HG03108 (cell line): ENCODE data around the gene LRRC42.

Experiments used
- ATAC-seq: cut with Tn5 transposase; IDR thresholded peaks from one replicate; pipeline ENCODE4 v1.9.1; 2021; ENCODE audit warnings: moderate library complexity; ENCODE audit not compliant: unreplicated experiment

LRRC42 gene

GRCh38 chr1:53942127-53942957 is 3.8 kb upstream of the LRRC42 start:
- ATAC-seq, result no peak

DNA sequence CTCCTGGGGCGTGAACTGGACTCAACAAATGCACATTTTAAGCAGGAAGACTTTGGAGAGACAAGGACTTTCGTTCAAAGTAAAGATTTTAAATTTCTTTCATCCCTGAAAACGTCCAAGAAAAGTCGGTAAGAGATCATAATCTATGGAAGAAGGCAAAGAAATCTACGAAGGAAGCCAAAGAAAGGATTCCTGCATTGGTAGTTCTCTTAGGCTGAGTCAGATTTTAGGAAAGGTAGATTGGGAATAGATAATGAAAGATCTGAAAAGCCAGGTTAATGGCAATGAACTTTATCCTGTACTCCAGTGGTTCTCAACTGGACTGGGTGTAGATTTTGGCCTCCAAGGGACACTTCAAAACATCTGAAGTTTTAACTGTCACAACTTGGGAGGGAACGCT is 3.1 kb upstream of the LRRC42 start:
- ATAC-seq, result no peak

GRCh38 chr1:53943490-53944043 is 2.6 kb upstream of the LRRC42 start:
- ATAC-seq, result no peak

GRCh38 chr1:53944469-53945182 is 1.5 kb upstream of the LRRC42 start:
- no peak for ATAC-seq

- ATAC-seq, result no peak
Measured at GRCh38 chr1:53945183-53945432, 1.0 kb upstream of the LRRC42 start.

DNA sequence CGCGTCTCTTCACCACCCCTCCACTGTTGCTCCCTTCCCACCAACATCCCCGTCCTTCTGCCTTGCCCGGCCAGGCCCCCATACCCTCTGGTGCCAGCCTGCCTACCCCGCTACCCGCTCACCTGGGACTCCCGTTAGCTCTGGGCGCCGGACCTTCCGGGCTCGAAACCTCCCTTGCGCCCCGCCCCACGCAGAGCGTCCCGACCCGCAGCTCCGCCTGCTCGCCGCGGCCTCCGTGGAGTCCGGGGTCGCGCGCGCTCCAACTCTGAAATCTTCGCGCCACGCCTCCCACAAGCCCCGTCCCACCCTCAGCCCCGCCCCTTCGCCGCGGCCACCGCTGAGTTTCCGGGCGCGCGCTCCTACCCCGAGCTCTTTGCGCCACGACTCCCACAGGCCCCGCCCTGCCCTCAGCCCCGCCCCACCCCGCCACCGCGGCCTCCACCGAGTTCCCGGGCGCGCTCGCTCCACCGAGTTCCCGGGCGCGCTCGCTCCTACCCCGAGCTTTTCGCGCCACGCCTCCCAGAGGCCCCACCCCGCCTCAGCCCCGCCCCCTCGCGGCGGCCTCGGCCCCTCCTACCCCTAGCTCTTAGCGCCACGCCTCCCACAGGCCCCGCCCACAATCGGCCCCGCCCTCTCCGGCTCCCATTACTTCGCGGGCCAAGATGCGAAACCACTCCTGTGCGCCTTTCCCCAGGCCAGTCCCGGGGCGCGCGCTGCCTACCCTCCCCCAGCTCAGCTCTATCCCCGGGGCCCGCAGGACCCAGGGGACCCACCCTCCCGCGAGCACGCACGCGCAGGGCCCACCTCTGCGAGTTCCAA is 508 bp upstream of the LRRC42 start, which contains the start of gene IFT25:
TSS of gene IFT25 (minus strand) at position 267 of the 819 bp plus-strand sequence. CDS start 5,617 bp downstream, outside the sequence.
- ATAC-seq, result peak; percentile 64

DNA sequence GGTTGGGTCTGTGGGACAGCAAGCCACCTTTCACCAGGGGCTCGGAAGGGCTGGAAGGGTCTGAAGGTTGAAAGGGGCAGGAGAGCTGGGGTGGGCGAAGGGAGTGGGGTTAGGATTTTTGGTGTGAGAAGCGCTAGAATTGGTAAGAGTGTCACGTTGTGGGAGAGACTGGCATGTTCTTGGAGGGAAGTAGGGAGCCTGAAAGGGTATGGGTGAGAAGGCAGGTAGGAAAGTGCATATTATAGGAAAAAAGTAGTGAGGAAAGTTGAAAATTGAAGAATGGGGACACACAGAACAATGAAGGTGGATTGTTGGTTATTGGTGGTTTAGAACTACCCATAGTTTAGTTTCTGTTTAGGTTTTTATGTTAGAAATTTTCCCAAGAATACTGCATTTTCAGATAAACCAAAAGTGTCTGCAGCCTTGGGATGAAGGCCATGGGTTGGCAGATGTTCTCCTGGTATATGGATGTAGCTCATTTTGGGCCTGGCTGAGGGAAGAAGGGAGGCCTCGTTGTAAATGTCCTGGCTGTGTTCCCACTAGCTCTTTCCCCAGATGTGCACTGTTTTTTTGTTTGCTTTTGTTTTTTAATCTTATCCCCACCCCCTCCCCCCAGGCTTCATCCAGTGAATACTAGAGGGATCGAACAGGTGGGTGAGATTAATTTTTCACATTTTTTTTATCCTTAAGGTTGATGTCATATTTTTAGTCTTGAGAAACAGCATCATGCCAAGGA is 1.2 kb downstream of the LRRC42 start:
- no peak for ATAC-seq

GRCh38 chr1:53948291-53948690 is 2.1 kb downstream of the LRRC42 start:
- no peak for ATAC-seq

DNA sequence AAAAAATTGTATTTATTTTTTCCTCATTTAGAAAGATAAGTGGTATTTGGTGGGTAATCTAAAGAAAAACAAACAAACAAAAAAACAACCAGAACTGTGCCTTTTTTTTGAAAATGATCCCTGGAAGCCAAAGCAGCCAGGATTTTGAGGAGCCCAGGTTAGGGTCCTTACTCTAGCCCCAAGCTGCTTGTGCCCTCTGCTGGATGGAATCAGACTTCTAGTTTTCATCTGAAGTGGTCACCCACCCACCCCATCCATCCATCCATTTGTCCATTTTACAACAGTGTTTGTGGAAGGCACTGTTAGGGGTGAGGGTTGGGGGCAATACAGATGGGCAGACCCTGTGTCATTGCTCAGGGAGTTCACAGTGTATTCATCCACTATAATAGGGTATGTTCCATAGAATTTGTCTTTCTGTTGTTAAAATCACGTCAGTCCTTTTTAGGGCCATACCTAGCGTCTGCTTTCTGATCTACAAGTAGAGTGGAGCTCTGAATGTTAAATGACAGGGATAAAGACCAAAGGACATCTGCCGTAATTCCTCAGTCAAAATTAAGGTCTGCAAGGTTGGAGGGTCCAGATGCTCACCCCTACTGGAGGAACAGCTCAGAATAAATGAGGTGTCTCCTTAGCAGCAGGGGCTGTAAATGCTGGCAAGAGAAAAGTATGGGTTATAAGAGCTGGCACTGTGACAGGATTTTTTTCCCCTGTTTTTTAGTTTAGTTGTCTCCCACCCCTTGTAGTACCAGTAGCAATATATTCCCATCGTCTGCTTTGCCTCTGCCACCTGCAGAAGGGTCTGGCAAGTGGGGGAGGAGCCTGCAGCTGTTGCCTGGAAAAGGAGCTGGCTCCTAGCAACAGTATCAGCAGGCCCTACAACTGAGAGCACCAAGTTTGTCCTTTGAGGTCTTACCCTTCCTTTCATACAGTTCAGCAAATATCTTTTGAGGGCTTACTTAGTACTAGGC is 3.2 kb downstream of the LRRC42 start:
- no peak for ATAC-seq

DNA sequence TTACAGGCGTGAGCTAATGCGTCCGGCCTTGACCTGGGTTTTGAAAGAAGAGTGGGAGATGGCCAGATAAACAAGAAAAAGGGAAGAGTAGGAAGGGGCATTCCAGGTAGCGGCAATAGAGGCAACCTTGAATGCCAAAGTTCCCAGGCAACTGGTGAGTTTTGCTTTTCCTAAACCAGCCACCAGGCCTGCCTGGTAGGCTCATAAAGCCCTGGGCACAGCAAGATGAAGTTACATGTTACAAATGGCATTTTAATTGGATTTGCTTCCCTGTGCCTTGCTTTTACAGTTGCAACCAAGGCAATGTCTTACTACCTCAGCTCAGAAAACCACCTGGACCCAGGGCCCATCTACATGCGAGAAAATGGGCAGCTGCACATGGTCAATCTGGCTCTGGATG is 5.5 kb downstream of the LRRC42 start:
- ATAC-seq, result no peak

DNA sequence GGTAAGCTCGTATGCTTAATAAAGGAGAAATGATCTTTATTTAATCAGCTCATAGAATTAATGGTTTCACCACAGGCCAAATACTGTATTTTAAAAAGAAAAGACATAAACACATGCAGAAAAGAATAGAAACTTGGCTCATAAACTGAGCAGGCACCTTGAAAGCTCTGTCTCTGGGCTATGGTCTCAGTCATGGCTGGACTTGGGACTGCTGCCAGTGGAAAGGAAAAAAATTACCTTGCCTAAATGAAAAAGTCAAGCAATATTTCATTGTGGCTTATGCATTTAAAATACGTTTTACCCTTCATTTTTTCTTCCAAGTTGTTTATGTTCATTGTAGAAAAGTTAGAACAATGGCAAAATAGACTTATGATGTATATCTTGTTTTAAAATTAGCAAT is 8.0 kb downstream of the LRRC42 start:
- no peak for ATAC-seq

DNA sequence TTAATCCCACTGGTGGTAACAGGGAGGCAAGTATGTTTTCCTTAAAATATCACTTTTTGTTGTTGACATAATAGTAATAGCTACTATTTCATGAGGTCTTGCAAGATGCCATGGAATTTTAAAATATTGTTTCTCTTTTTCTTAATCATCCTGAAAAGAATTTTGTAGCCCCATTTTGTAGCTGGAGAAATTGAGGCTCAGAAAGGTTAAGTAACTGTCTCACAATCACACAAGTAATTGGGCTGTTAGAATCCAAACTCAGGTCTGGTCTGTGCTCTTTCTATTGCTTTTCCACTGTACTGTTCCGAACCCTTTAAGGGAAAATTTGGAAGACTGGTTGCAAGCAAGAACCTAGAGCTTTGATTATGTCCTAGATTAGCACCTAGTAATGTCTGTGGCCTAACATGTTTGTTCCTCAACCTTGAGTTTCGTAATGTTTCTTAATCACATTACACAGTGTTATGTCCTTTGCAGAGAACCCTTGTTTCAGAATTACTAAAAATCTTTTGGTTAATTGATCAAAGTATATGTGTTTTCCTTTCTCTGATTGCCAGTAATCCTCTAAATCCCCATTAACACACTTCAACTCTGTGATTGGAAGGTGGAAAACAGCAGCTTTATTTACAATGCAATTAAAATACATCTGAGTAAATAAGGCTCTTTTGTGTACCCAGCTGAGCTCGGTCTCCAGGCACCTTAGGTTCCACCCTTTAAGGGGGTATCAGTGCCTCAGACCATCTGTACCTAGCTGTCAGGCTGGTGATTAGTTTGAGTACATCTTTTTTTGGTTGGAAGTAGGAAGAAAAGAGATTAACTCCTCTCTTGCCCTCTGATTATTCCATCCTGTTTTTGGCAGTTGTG is 10.4 kb downstream of the LRRC42 start:
- no peak for ATAC-seq

DNA sequence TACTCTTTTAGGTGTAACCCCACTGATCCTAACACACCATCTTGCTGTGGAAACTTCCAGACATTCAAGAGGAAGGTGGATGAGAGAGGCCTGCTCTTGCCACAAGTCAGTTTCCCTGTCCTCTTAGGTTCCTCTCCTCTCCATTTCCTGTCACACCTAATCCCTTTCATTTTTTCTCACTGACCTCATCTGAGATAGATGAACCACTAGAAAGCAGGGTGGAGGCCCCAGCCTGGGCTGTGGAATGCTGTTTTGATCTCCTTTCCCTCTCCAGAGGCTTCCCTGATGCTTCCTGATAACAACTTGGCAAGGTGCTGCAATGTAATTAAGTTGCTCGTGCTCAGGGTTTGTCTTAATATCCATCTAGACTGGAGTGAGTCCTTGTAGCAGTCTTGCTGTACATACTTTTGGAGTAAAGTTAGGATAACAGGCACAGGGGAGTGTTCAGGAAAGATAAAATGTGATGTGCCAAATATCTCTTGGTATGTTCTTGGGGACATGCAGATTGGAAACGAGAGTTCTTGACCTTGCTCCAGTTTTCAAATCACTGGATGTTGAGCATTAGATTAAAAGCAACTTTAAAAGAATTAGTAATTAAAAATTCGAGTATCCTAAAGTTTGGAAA is 11.2 kb downstream of the LRRC42 start:
- ATAC-seq, result no peak

DNA sequence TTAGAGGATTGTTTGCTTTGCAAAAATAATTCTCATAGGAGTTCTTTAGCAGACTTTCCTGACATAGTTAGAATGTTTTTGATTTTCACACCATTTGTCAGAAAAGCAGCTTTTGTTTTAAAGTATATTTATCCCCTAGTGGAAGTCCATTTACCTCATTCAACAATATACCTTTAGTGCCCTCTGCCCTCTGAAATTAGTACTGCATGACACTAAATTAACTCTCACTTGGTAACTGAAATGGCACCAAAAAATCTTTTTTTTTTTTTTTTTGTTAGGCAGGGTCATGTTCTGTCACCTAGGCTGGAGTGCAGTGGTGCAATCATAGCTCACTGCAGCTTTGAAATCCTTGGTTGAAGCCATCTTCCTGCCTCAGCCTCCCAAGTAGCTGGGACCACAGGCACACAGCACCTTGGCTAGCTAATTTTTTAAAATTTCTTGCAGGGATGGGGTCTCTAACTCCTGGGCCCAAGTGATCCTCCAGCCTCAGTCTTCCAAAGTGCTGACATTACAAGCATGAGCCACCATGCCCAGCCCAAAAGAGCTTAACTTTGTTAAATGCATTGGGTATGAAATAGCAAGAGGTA is 13.6 kb downstream of the LRRC42 start:
- no peak for ATAC-seq

DNA sequence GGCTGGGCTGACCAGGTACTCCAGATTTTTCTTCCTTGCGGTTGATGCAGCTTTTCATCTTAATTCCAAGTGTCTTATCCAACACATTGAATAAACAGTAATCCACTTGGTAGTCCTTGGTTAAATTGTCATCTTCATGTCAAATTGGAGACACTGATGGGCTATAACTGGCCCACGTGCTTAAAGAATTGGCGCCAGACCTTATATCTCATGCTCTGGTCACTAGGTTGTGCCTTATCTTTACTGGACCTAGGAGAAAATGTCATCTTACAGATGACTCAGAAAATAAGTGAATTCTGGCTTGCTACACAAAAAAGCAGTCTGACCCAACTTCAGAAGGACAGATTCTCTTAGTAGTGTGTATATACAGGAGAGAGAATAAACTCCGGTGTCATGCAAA is 16.2 kb downstream of the LRRC42 start:
- ATAC-seq, result no peak

DNA sequence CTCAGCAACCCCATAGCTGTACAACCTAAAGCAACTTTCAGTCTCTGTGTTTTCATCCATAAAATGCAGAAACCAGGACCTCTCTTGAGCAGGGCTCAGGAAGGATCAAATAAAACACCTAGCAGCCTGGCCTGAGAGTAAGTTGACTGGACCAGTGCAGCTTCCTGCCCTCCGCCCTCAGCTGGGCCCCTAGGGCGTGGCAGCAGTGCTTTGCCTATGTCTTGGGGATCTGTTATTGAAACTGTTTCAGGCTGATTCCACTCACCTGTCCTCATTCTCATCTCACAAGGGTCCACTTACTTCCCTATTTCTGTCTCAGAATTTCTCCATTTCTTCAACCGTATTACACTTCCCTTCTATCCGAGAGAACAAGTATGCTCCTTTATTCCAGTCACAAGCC is 17.3 kb downstream of the LRRC42 start:
- no peak for ATAC-seq

- no peak for ATAC-seq
Measured at GRCh38 chr1:53964109-53964508, 18.0 kb downstream of the LRRC42 start.

GRCh38 chr1:53966794-53967193 is 20.6 kb downstream of the LRRC42 start:
- ATAC-seq, result no peak
